Endothelial cell of umbilical vein (primary cell): Measurements from ENCODE around the gene USH1C. TPM values are rescaled to one million over a fixed set of nuclear protein-coding genes. Genes with fewer than 3 reads are reported as not detected.

Experiments used
- BruUV-seq: library from RNA; stranded (reverse); fragments of 400-500 nt; replicated peaks from 2 replicates; lab custom pipeline; 2021; lab: Mats Ljungman, UMichigan
- CTCF ChIA-PET: fragments of 300-600, 350-600 bp; sonication (Branson Sonifier 250); formaldehyde crosslinking; loops from one replicate; lab custom pipeline; 2021; ENCODE audit warnings: antibody characterized with exemption, inconsistent platforms; lab: Charles Lee
- POLR2A ChIA-PET: fragments of 300-600, 350-600 bp; sonication (Branson Sonifier 250); formaldehyde crosslinking; loops from one replicate; lab custom pipeline; 2021; ENCODE audit warnings: antibody characterized with exemption, inconsistent platforms; lab: Charles Lee
- DNase-seq: peaks from one replicate; pipeline ENCODE4 v3.0.0-alpha.2; 2011; ENCODE audit warnings: low read depth, low spot score
- FAIRE-seq: peaks from 2 replicates; lab custom pipeline; 2011; peaks lifted over from hg19 to GRCh38; lab: Jason Lieb, UNC
- H2AFZ ChIP-seq: 2 replicates; pipeline ENCODE4 v1.6.0; 2012; ENCODE audit warnings: low read depth, low read length, control low read depth, inconsistent platforms
- H3K27ac ChIP-seq: 2 replicates; pipeline ENCODE4 v1.5.1; 2011; ENCODE audit warnings: low read depth, mild to moderate bottlenecking, control low read depth, low read length, moderate library complexity; ENCODE audit not compliant: insufficient read depth
- H3K27me3 ChIP-seq, 2 experiments: 2 replicates each; pipeline versions ENCODE4 v1.6.0 to v1.6.1; 2011; ENCODE audit warnings: low read length in 2 of 2, mixed read lengths in 1 of 2; ENCODE audit not compliant: control insufficient read depth in 2 of 2, insufficient read depth in 2 of 2
- H3K36me3 ChIP-seq, 2 experiments: 2 replicates in 1 of 2; 3 replicates in 1 of 2; pipeline ENCODE4 v1.5.1; 2011; ENCODE audit warnings: low read length in 2 of 2, mild to moderate bottlenecking in 1 of 2, moderate library complexity in 1 of 2; ENCODE audit not compliant: control insufficient read depth in 2 of 2, insufficient read depth in 2 of 2; ENCODE audit errors: extremely low read depth in 1 of 2
- H3K4me1 ChIP-seq: 3 replicates; pipeline ENCODE4 v1.5.1; 2011; ENCODE audit warnings: mild to moderate bottlenecking, low read length; ENCODE audit not compliant: control insufficient read depth, insufficient read depth; ENCODE audit errors: extremely low read depth
- H3K4me2 ChIP-seq: 2 replicates; pipeline ENCODE4 v1.6.1; 2011; ENCODE audit warnings: low read length, control low read depth, mixed read lengths; ENCODE audit not compliant: insufficient read depth
- H3K4me3 ChIP-seq, 3 experiments: fragments of 200-600 bp in 1 of 3; sonication (generic), shearing (Covaris generic) in 1 of 3; replicated peaks in 1 of 3; 2 replicates each; pipeline ENCODE4 v1.5.1; 2011 to 2016; ENCODE audit warnings: control low read depth in 3 of 3, low read length in 3 of 3, mild to moderate bottlenecking in 2 of 3, inconsistent platforms in 1 of 3, low read depth in 1 of 3, moderate library complexity in 1 of 3; ENCODE audit not compliant: insufficient read depth in 1 of 3
- H3K79me2 ChIP-seq: 2 replicates; pipeline ENCODE4 v1.6.0; 2012; ENCODE audit warnings: low read length, inconsistent platforms; ENCODE audit not compliant: control insufficient read depth, insufficient read depth
- H3K9ac ChIP-seq: replicated peaks from 2 replicates; pipeline ENCODE3; 2011; ENCODE audit warnings: low read length, control low read depth; ENCODE audit not compliant: insufficient read depth; ENCODE audit errors: extremely low read depth
- H3K9me1 ChIP-seq: replicated peaks from 3 replicates; pipeline ENCODE4 v1.6.0; 2011; ENCODE audit warnings: mild to moderate bottlenecking, low read length; ENCODE audit not compliant: control insufficient read depth, insufficient read depth; ENCODE audit errors: extremely low read depth
- H3K9me3 ChIP-seq: replicated peaks from 2 replicates; pipeline ENCODE4 v1.5.1; 2012; ENCODE audit warnings: low read length, inconsistent platforms; ENCODE audit not compliant: control insufficient read depth, insufficient read depth
- H4K20me1 ChIP-seq: replicated peaks from 2 replicates; pipeline ENCODE3; 2011; ENCODE audit warnings: mild to moderate bottlenecking, low read length; ENCODE audit not compliant: control insufficient read depth, insufficient read depth; ENCODE audit errors: extremely low read depth
- FOS ChIP-seq: IDR thresholded peaks from 2 replicates; pipeline ENCODE4 v1.6.1; 2011; ENCODE audit warnings: mild to moderate bottlenecking, low read length, moderate library complexity, borderline replicate concordance; ENCODE audit not compliant: insufficient read depth
- GATA2 ChIP-seq: IDR thresholded peaks from 2 replicates; pipeline ENCODE4 v1.7.0; 2011; ENCODE audit warnings: low read depth, mild to moderate bottlenecking, moderate library complexity, mixed read lengths, low read length; ENCODE audit not compliant: insufficient read length, insufficient read depth
- JUN ChIP-seq: IDR thresholded peaks from 2 replicates; pipeline ENCODE4 v1.6.1; 2011; ENCODE audit warnings: borderline replicate concordance, low read depth; ENCODE audit not compliant: insufficient read length, insufficient read depth
- MAX ChIP-seq: IDR thresholded peaks from 2 replicates; pipeline ENCODE4 v1.6.1; 2011; ENCODE audit not compliant: insufficient read depth, insufficient read length
- MYC ChIP-seq: IDR thresholded peaks from one replicate; pipeline ENCODE4 v1.6.1; 2011; ENCODE audit warnings: mild to moderate bottlenecking, low read depth, low read length
- POLR2A ChIP-seq: IDR thresholded peaks from 2 replicates; pipeline ENCODE4 v1.6.1; 2012; ENCODE audit warnings: low read depth, mild to moderate bottlenecking, control low read depth, low read length
- POLR2AphosphoS5 ChIP-seq: IDR thresholded peaks from 2 replicates; pipeline ENCODE4 v1.6.1; 2012; ENCODE audit warnings: low read depth, mild to moderate bottlenecking, control low read depth, low read length, moderate library complexity; ENCODE audit not compliant: insufficient read depth
- dilution Hi-C: fragments of 300-500 bp; cut with MboI; formaldehyde crosslinking; loops from one replicate; pipeline ENCODE4 v1.15.0; 2019; ENCODE audit warnings: low sequenced_read_pairs; ENCODE audit not compliant: extremely low pct_ligation_motif_present
- intact Hi-C: fragments of 100-400 bp; cut with micrococcal nuclease; formaldehyde crosslinking; loops from one replicate; pipeline ENCODE4 v1.10.0; 2022
- polyA plus RNA-seq, 4 experiments: library from polyadenylated mRNA; depleted of rRNA in 3 of 4; stranded (reverse) in 3 of 4; unstranded in 1 of 4; fragments of >200 nt; gene quantifications; 2 replicates each; pipeline versions ENCODE4 v1.2.1 to v1.2.3, GENCODE V29; 2011 to 2012; ENCODE audit warnings: missing spikeins in 1 of 4
- total RNA-seq: library from RNA; stranded (reverse); gene quantifications from 2 replicates; pipeline ENCODE4 v1.2.3, GENCODE V29; 2021

The USH1C gene
- total and polyA plus RNA-seq, 2 donors (not counting 3 experiments of a cell fraction or from before 2014, with no cell fraction given) = not detected

- no peaks in the 10 kb centered on the region for H3K9me3 ChIP-seq
- POLR2A ChIA-PET = no interaction called here
- no peaks in the 10 kb centered on the region for H3K36me3 ChIP-seq
- H3K27ac ChIP-seq = no peak overlapping the region
- no peak for FAIRE-seq
- no peaks in the 10 kb centered on the region for H3K27me3 ChIP-seq
- no TSS peak for BruUV-seq
- intact Hi-C loops = no loop called here
- H2AFZ ChIP-seq = no peak overlapping the region
- no peak for DNase-seq
- dilution Hi-C loops = no loop called here
- no peaks in the 10 kb centered on the region for H3K9me1 ChIP-seq
- H3K4me3 ChIP-seq = no peak overlapping the region
- no peak for TF ChIP-seq FOS
- no peak for TF ChIP-seq MYC
- no peak for TF ChIP-seq POLR2AphosphoS5
- TF ChIP-seq JUN = no peak
- TF ChIP-seq MAX = no peak
- TF ChIP-seq POLR2A = no peak
- no peak for TF ChIP-seq GATA2
- H3K9ac ChIP-seq = no peak overlapping the region
- CTCF ChIA-PET = no interaction called here
- no peak overlapping the region for H3K4me2 ChIP-seq
- no peaks in the 10 kb centered on the region for H3K79me2 ChIP-seq
- H3K4me1 ChIP-seq = no peaks in the 10 kb centered on the region
- H4K20me1 ChIP-seq = no peaks in the 10 kb centered on the region
These were observed 16.8 kb upstream of the USH1C start for GRCh38 chr11:17561111-17561415.

GRCh38 chr11:17560281-17561110 is 16.3 kb upstream of the USH1C start:
- ChIA-PET CTCF (no interaction called here), POLR2A (no interaction called here)
- FAIRE-seq (no peak), DNase-seq (no peak)
- H3K4me1 ChIP-seq = no peaks in the 10 kb centered on the region
- TF ChIP-seq GATA2 (no peak), MYC (no peak), POLR2A (no peak)
- no peak overlapping the region for H3K9ac ChIP-seq
- H3K4me2 ChIP-seq = no peak overlapping the region
- no peaks in the 10 kb centered on the region for H3K79me2 ChIP-seq
- no peaks in the 10 kb centered on the region for H3K36me3 ChIP-seq
- H3K27me3 ChIP-seq = no peaks in the 10 kb centered on the region
- dilution Hi-C loops = no loop called here
- H3K9me3 ChIP-seq = no peaks in the 10 kb centered on the region
- H2AFZ ChIP-seq = no peak overlapping the region
- no peaks in the 10 kb centered on the region for H3K9me1 ChIP-seq
- BruUV-seq = no TSS peak
- intact Hi-C loops = no loop called here
- H3K27ac ChIP-seq = no peak overlapping the region
- no peaks in the 10 kb centered on the region for H4K20me1 ChIP-seq
- no peak overlapping the region for H3K4me3 ChIP-seq
